IMR-90 (cell line): Measurements from ENCODE around the gene PCGF3. TPM values are rescaled to one million over a fixed set of nuclear protein-coding genes. Genes with fewer than 3 reads are reported as not detected.

Experiments used
- ATAC-seq: fragments of 200-7000 bp; cut with Tn5 transposase; 2 replicates; pipeline ENCODE4 v1.9.1; 2020; ENCODE audit warnings: low read depth, mild to moderate bottlenecking, moderate library complexity
- BruUV-seq: library from RNA; stranded (reverse); fragments of 400-500 nt; replicated peaks from 2 replicates; lab custom pipeline; 2021; lab: Mats Ljungman, UMichigan
- CTCF ChIA-PET: fragments of 300-600 bp; formaldehyde crosslinking; extraction: SDS; loops from one replicate; lab custom pipeline; 2021; ENCODE audit warnings: antibody characterized with exemption; lab: Yijun Ruan, JAX
- POLR2A ChIA-PET: fragments of 300-600 bp; sonication (Branson Sonifier 250); formaldehyde crosslinking; loops from one replicate; lab custom pipeline; 2022; ENCODE audit warnings: antibody characterized with exemption; ENCODE audit not compliant: unreplicated experiment; lab: Charles Lee
- DNase-seq: peaks from one replicate; pipeline ENCODE4 v3.0.0; 2013
- H2AFZ ChIP-seq: replicated peaks from 2 replicates; pipeline ENCODE3; 2013; ENCODE audit warnings: low read length, mild to moderate bottlenecking; ENCODE audit not compliant: poor library complexity
- H2AK5ac ChIP-seq: 2 replicates; pipeline ENCODE4 v1.6.1; 2013; ENCODE audit warnings: low read depth, low read length, inconsistent platforms
- H2AK9ac ChIP-seq: replicated peaks from 2 replicates; pipeline ENCODE3; 2013; ENCODE audit warnings: mild to moderate bottlenecking, low read depth, low read length, moderate library complexity; ENCODE audit not compliant: poor library complexity
- H2BK120ac ChIP-seq: 2 replicates; pipeline ENCODE4 v1.6.1; 2013; ENCODE audit warnings: low read depth, low read length, inconsistent platforms
- H2BK15ac ChIP-seq: 3 replicates; pipeline ENCODE4 v1.6.1; 2013; ENCODE audit warnings: low read depth, low read length, inconsistent platforms
- H2BK20ac ChIP-seq: 2 replicates; pipeline ENCODE4 v1.6.1; 2013; ENCODE audit warnings: low read depth, mild to moderate bottlenecking, inconsistent platforms, low read length, moderate library complexity
- H2BK5ac ChIP-seq: 2 replicates; pipeline ENCODE4 v1.6.1; 2013; ENCODE audit warnings: mild to moderate bottlenecking, low read depth, low read length, inconsistent platforms; ENCODE audit not compliant: poor library complexity, severe bottlenecking
- H3K14ac ChIP-seq: replicated peaks from 2 replicates; pipeline ENCODE4 v1.6.1; 2013; ENCODE audit warnings: low read depth, low read length, inconsistent platforms
- H3K18ac ChIP-seq: 2 replicates; pipeline ENCODE4 v1.6.1; 2013; ENCODE audit warnings: low read depth, low read length, control low read depth
- H3K23ac ChIP-seq: 2 replicates; pipeline ENCODE4 v1.6.1; 2013; ENCODE audit warnings: low read depth, low read length, inconsistent platforms
- H3K27ac ChIP-seq: 2 replicates; pipeline ENCODE4 v1.5.1; 2013; ENCODE audit warnings: mild to moderate bottlenecking, control low read depth, low read length; ENCODE audit not compliant: insufficient read depth
- H3K27me3 ChIP-seq: 2 replicates; pipeline ENCODE4 v1.6.1; 2013; ENCODE audit warnings: low read length; ENCODE audit not compliant: control insufficient read depth, insufficient read depth
- H3K36me3 ChIP-seq: 2 replicates; pipeline ENCODE4 v1.6.1; 2013; ENCODE audit warnings: low read length, mixed read lengths; ENCODE audit not compliant: control insufficient read depth, insufficient read depth
- H3K4ac ChIP-seq: 2 replicates; pipeline ENCODE4 v1.6.1; 2013; ENCODE audit warnings: low read depth, low read length, inconsistent platforms
- H3K4me1 ChIP-seq: 2 replicates; pipeline ENCODE4 v1.6.1; 2013; ENCODE audit warnings: low read length, mixed read lengths; ENCODE audit not compliant: control insufficient read depth, insufficient read depth
- H3K4me2 ChIP-seq: 2 replicates; pipeline ENCODE4 v1.6.1; 2013; ENCODE audit warnings: low read depth, mild to moderate bottlenecking, control low read depth, low read length, moderate library complexity
- H3K4me3 ChIP-seq: 2 replicates; pipeline ENCODE4 v1.5.1; 2013; ENCODE audit warnings: low read depth, mild to moderate bottlenecking, control low read depth, low read length, moderate library complexity; ENCODE audit not compliant: insufficient read depth
- H3K56ac ChIP-seq: 2 replicates; pipeline ENCODE4 v1.6.1; 2013; ENCODE audit warnings: low read length, inconsistent platforms; ENCODE audit not compliant: insufficient read depth; ENCODE audit errors: extremely low read depth
- H3K79me1 ChIP-seq, 2 experiments: 2 replicates each; pipeline ENCODE4 v1.6.1; 2013; ENCODE audit warnings: low read length in 2 of 2, inconsistent platforms in 1 of 2, low read depth in 1 of 2
- H3K9ac ChIP-seq: 2 replicates; pipeline ENCODE4 v1.6.1; 2013; ENCODE audit warnings: low read depth, low read length, control low read depth
- H3K9me1 ChIP-seq: 2 replicates; pipeline ENCODE4 v1.6.1; 2013; ENCODE audit warnings: low read length, inconsistent platforms; ENCODE audit not compliant: insufficient read depth
- H3K9me3 ChIP-seq: 2 replicates; pipeline ENCODE4 v1.6.1; 2013; ENCODE audit warnings: low read length; ENCODE audit not compliant: control insufficient read depth, insufficient read depth
- H4K20me1 ChIP-seq: 2 replicates; pipeline ENCODE4 v1.6.1; 2013; ENCODE audit warnings: low read length, inconsistent platforms; ENCODE audit not compliant: insufficient read depth
- H4K5ac ChIP-seq: 2 replicates; pipeline ENCODE4 v1.6.1; 2013; ENCODE audit warnings: mild to moderate bottlenecking, low read depth, low read length, control low read depth
- H4K8ac ChIP-seq, 2 experiments: 2 replicates each; pipeline ENCODE4 v1.6.1; 2013; ENCODE audit warnings: low read depth in 2 of 2, low read length in 2 of 2, control low read depth in 1 of 2, inconsistent platforms in 1 of 2
- H4K91ac ChIP-seq: 2 replicates; pipeline ENCODE4 v1.6.1; 2013; ENCODE audit warnings: low read depth, low read length, inconsistent platforms; ENCODE audit not compliant: insufficient read depth
- BHLHE40 ChIP-seq: fragments of 150-350 bp; IDR thresholded peaks from 2 replicates; pipeline ENCODE4 v1.6.1; 2016; ENCODE audit warnings: mild to moderate bottlenecking, low read depth, low read length
- CEBPB ChIP-seq: IDR thresholded peaks from 2 replicates; pipeline ENCODE4 v1.6.1; 2012; ENCODE audit warnings: low read depth, low read length, improper control_type of control experiment
- CHD1 ChIP-seq: IDR thresholded peaks from 2 replicates; pipeline ENCODE4 v1.6.1; 2012; ENCODE audit warnings: low read depth, low read length, improper control_type of control experiment
- FOS ChIP-seq: fragments of 150-350 bp; IDR thresholded peaks from 2 replicates; pipeline ENCODE4 v1.6.1; 2016; ENCODE audit warnings: low read depth, low read length
- MAFK ChIP-seq: IDR thresholded peaks from 2 replicates; pipeline ENCODE4 v1.6.1; 2012; ENCODE audit warnings: low read depth, low read length, improper control_type of control experiment
- MAZ ChIP-seq: IDR thresholded peaks from 2 replicates; pipeline ENCODE4 v1.6.1; 2012; ENCODE audit warnings: low read depth, mild to moderate bottlenecking, low read length, improper control_type of control experiment, moderate library complexity, borderline replicate concordance
- MXI1 ChIP-seq: IDR thresholded peaks from 2 replicates; pipeline ENCODE4 v1.6.1; 2012; ENCODE audit warnings: low read depth, mild to moderate bottlenecking, low read length, moderate library complexity, borderline replicate concordance
- NFE2L2 ChIP-seq: fragments of 150-350 bp; IDR thresholded peaks from 2 replicates; pipeline ENCODE4 v1.6.1; 2016; ENCODE audit warnings: low read depth, mild to moderate bottlenecking, low read length
- POLR2A ChIP-seq: IDR thresholded peaks from 2 replicates; pipeline ENCODE4 v1.6.1; 2012; ENCODE audit warnings: mild to moderate bottlenecking, low read depth, low read length
- RAD21 ChIP-seq: IDR thresholded peaks from 2 replicates; pipeline ENCODE4 v1.6.1; 2012; ENCODE audit warnings: low read length, improper control_type of control experiment
- RCOR1 ChIP-seq: IDR thresholded peaks from 2 replicates; pipeline ENCODE4 v1.6.1; 2012; ENCODE audit warnings: mild to moderate bottlenecking, low read length, improper control_type of control experiment; ENCODE audit not compliant: insufficient replicate concordance
- RFX5 ChIP-seq: IDR thresholded peaks from 2 replicates; pipeline ENCODE4 v1.8.0; 2012; ENCODE audit warnings: low read depth, mild to moderate bottlenecking, low read length, moderate library complexity
- SMC3 ChIP-seq: fragments of 150-350 bp; IDR thresholded peaks from 2 replicates; pipeline ENCODE4 v1.6.1; 2016; ENCODE audit warnings: low read depth, mild to moderate bottlenecking, antibody characterized with exemption, low read length, moderate library complexity
- USF2 ChIP-seq: fragments of 150-350 bp; IDR thresholded peaks from 2 replicates; pipeline ENCODE4 v1.6.1; 2017; ENCODE audit warnings: mild to moderate bottlenecking, antibody characterized with exemption, low read length, low read depth
- WGBS, 2 experiments: methylation state at CpG; one replicate each; pipeline versions ENCODE4 v1.1.5 to v1.1.7; 2013; ENCODE audit warnings: missing lambda C conversion rate in 2 of 2; ENCODE audit not compliant: insufficient read length in 1 of 2; ENCODE audit errors: extremely low coverage in 2 of 2; 5-methylcytosine and 5-hydroxymethylcytosine counted together
- dilution Hi-C: fragments of 300-500 bp; cut with HindIII; formaldehyde crosslinking; loops from one replicate; pipeline ENCODE4 v1.14.3; 2018; ENCODE audit warnings: low sequenced_read_pairs; ENCODE audit not compliant: unreplicated experiment
- in situ Hi-C: fragments of 300-500 bp; cut with MboI; formaldehyde crosslinking; loops from 3 replicates; pipeline ENCODE4 v1.14.3; 2019; ENCODE audit warnings: low sequenced_read_pairs, inconsistent platforms, mixed read lengths
- intact Hi-C: fragments of 100-400 bp; cut with micrococcal nuclease; formaldehyde crosslinking; loops from 2 replicates; pipeline ENCODE4 v1.10.0; 2022
- polyA plus RNA-seq, 3 experiments: library from polyadenylated mRNA; depleted of rRNA; stranded (reverse); fragments of >200 nt; gene quantifications; 2 replicates each; pipeline ENCODE4 v1.2.3, GENCODE V29; 2012; ENCODE audit warnings: low replicate concordance in 1 of 3
- total RNA-seq: library from RNA; depleted of rRNA; stranded (reverse); fragments of >200 nt; gene quantifications from 2 replicates; pipeline ENCODE4 v1.2.3, GENCODE V29; 2012
- TF ChIP-seq, protein P1 (sequence below): fragments of 150-350 bp; IDR thresholded peaks from 2 replicates; pipeline ENCODE4 v1.6.1; 2016; ENCODE audit warnings: low read depth, mild to moderate bottlenecking, low read length, moderate library complexity, borderline replicate concordance

PCGF3 gene
- total and polyA plus RNA-seq, 2 of the 4 experiments (the other 2 are of a cell fraction) = 40.0 to 55.3 TPM

DNA sequence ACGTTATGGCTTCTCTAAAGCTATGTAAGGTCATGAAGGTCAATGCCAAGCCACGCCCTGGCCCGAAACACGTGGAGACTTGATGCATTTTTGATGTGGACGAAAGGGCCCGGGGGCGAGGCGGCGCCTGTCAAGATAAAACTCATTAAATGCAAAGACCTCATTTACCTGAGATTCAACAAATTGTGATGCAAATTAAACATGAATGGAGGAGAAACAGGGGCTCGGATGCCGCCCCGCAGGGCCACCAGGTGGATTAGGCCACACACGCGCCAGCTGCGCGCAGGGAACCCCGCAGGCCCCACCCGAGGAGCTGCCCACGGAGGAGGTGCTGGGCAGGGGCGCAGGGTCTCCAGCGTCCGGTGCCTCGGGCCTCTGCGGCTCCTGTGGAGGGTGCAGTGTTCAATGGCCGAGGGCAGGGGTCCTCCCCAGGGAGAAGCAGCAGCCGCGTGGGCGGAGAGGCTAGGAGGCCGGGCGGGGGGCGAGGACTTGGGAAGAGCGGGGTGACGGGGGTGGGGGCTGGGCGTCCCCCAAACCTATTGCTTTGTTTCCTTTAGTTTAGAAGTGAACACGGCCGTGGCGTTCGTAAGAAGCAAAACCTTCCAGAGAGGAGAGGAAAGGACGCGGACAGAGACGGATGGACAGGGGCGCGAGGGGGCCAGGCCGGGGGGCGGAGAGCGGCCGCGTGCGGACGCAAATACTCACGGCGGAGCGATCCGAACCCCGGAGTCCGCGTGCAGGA lies 79.9 kb downstream of the PCGF3 start:
- WGBS, 2 experiments = 23% methylated on average over 20 of the region's 57 CpGs; no CpG with 5 or more reads in 1 of the 2 experiments
- Histone ChIP-seq H3K27me3 (peaks cover 46% of the 10 kb centered on the region), H2BK120ac (no peak overlapping the region), H3K9ac (no peak overlapping the region), H3K4ac (no peak overlapping the region), H2BK20ac (no peak overlapping the region), H3K36me3 (no peaks in the 10 kb centered on the region), H3K4me1 (peaks cover 5% of the 10 kb centered on the region), H3K23ac (no peak overlapping the region), H3K56ac (no peak overlapping the region), H2BK15ac (no peak overlapping the region), H2AK5ac (no peak overlapping the region), H4K91ac (no peak overlapping the region), H3K18ac (no peak overlapping the region), H4K8ac (no peak overlapping the region), H3K27ac (no peak overlapping the region), H3K4me3 (no peak overlapping the region), H3K4me2 (0 out of 2 replicates have a peak overlapping the region, but pooled peaks have one; percentile 5), H3K14ac (no peak overlapping the region), H2BK5ac (no peak overlapping the region), H3K79me1 (peaks cover 0 to 9% of the 10 kb centered on the region in 2 experiments; a peak in 2 of 4 replicates), H2AK9ac (no peak overlapping the region), H4K20me1 (peaks cover 5% of the 10 kb centered on the region; the same call in 1 of the 2 replicates), H4K5ac (no peak overlapping the region), H2AFZ (no peak overlapping the region), H3K9me1 (peaks cover 3% of the 10 kb centered on the region; the same call in 1 of the 2 replicates), H3K9me3 (no peaks in the 10 kb centered on the region)
- dilution Hi-C loops (no loop called here), in situ Hi-C loops (no loop called here), intact Hi-C loops (loop anchor here (10.0 kb wide), 1 partner anchor 149 kb away; the partner anchor contains the start of genes GAK and TMEM175)
- POLR2A ChIA-PET = no interaction called here
- BruUV-seq = no TSS peak
- ATAC-seq (no peak), DNase-seq (no peak)
- TF ChIP-seq MAFK = no peak
- no peak for TF ChIP-seq FOS
- TF ChIP-seq RCOR1 = no peak
- TF ChIP-seq NFE2L2 = no peak
- no peak for TF ChIP-seq SMC3
- no peak for TF ChIP-seq USF2
- TF ChIP-seq BHLHE40 = no peak
- no peak for TF ChIP-seq CHD1
- no peak for TF ChIP-seq RFX5
- TF ChIP-seq POLR2A = no peak
- no peak for TF ChIP-seq MXI1
- TF ChIP-seq MAZ = no peak
- TF ChIP-seq RAD21 = no peak
- TF ChIP-seq CEBPB = no peak
- TF ChIP-seq, protein P1, sequence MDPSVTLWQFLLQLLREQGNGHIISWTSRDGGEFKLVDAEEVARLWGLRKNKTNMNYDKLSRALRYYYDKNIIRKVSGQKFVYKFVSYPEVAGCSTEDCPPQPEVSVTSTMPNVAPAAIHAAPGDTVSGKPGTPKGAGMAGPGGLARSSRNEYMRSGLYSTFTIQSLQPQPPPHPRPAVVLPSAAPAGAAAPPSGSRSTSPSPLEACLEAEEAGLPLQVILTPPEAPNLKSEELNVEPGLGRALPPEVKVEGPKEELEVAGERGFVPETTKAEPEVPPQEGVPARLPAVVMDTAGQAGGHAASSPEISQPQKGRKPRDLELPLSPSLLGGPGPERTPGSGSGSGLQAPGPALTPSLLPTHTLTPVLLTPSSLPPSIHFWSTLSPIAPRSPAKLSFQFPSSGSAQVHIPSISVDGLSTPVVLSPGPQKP = no peak
- CTCF ChIA-PET = no interaction called here
